IgD-negative memory B cell (primary cell): ENCODE data around the gene ACAD8. TPM values are rescaled to one million over a fixed set of nuclear protein-coding genes. Genes with fewer than 3 reads are reported as not detected.
A peak's percentile ranks its signal among the peaks of the same experiment; 100 is the strongest.

Experiments used
- H3K27ac Mint-ChIP-seq, 3 donors: one replicate each; pipeline ENCODE4 v1.8.0; 2020 to 2022; ENCODE audit warnings: mild to moderate bottlenecking in 3 of 3, mixed read lengths in 3 of 3, moderate library complexity in 1 of 3
- H3K27me3 Mint-ChIP-seq: one replicate; pipeline ENCODE4 v1.8.0; 2021; ENCODE audit warnings: mixed read lengths
- H3K36me3 Mint-ChIP-seq: one replicate; pipeline ENCODE4 v1.8.0; 2020; ENCODE audit warnings: mild to moderate bottlenecking, mixed read lengths
- H3K4me1 Mint-ChIP-seq, 3 donors: one replicate each; pipeline ENCODE4 v1.8.0; 2020 to 2022; ENCODE audit warnings: mixed read lengths in 3 of 3, mild to moderate bottlenecking in 1 of 3
- H3K4me3 Mint-ChIP-seq, 4 donors: one replicate each; pipeline ENCODE4 v1.8.0; 2020 to 2022; ENCODE audit warnings: mild to moderate bottlenecking in 4 of 4, mixed read lengths in 4 of 4, moderate library complexity in 3 of 4
- H3K9me3 Mint-ChIP-seq, 3 donors: one replicate each; pipeline ENCODE4 v1.8.0; 2020 to 2021; ENCODE audit warnings: mixed read lengths in 3 of 3, mild to moderate bottlenecking in 1 of 3
- polyA plus RNA-seq: library from polyadenylated mRNA; unstranded; fragments of 300-500 nt; fragmentation: Illumina TruSeq; gene quantifications from one replicate; pipeline ENCODE4 v1.2.3, GENCODE V29; 2021

ACAD8 gene
- polyA plus RNA-seq: 14.2 TPM

GRCh38 chr11:134253188-134253993 is at the start of gene ACAD8, which contains the start of gene THYN1:
ACAD8 (plus strand) TSS chr11:134253568; CDS start chr11:134253601, 33 bp downstream.
THYN1 (minus strand) TSS chr11:134253352; CDS start chr11:134252882, 470 bp downstream.
- peak within 1 kb of the TSS; percentile 96 to 98 (median 97) for H3K4me3 Mint-ChIP-seq
- H3K27ac Mint-ChIP-seq: peak within 1 kb of the TSS; percentile 43 to 84 (median 71)
- H3K4me1 Mint-ChIP-seq: peaks cover 18 to 26% (median 21%) of the 10 kb centered on the region in 3 donors
- no peaks in the 10 kb centered on the region for H3K9me3 Mint-ChIP-seq
- no peaks in the 10 kb centered on the region for H3K27me3 Mint-ChIP-seq
- H3K36me3 Mint-ChIP-seq: peaks cover 3% of the 10 kb centered on the region

GRCh38 chr11:134205729-134206128 is 47.6 kb upstream of the ACAD8 start:
- Mint-ChIP-seq H3K27ac (no peak overlapping the region), H3K27me3 (no peaks in the 10 kb centered on the region)

GRCh38 chr11:134206185-134206584 is 47.2 kb upstream of the ACAD8 start:
- no peak overlapping the region for H3K4me3 Mint-ChIP-seq
- H3K27ac Mint-ChIP-seq: no peak overlapping the region
- H3K36me3 Mint-ChIP-seq: peaks cover 14% of the 10 kb centered on the region
- H3K4me1 Mint-ChIP-seq: no peaks in the 10 kb centered on the region
- H3K9me3 Mint-ChIP-seq: no peaks in the 10 kb centered on the region
- H3K27me3 Mint-ChIP-seq: no peaks in the 10 kb centered on the region

More at GRCh38 chr11:134205729-134206128, 47.6 kb upstream of the ACAD8 start:
- Mint-ChIP-seq H3K4me3 (no peak overlapping the region), H3K36me3 (peaks cover 14% of the 10 kb centered on the region), H3K9me3 (no peaks in the 10 kb centered on the region), H3K4me1 (no peaks in the 10 kb centered on the region)

GRCh38 chr11:134207538-134208239 is 45.7 kb upstream of the ACAD8 start:
- peaks cover 0 to 2% (median 0%) of the 10 kb centered on the region in 3 donors for H3K4me1 Mint-ChIP-seq
- no peaks in the 10 kb centered on the region for H3K27me3 Mint-ChIP-seq
- H3K36me3 Mint-ChIP-seq: peaks cover 10% of the 10 kb centered on the region
- peak overlapping the region in 1 of 3 donors; percentile 12 for H3K27ac Mint-ChIP-seq
- no peak overlapping the region for H3K4me3 Mint-ChIP-seq
- no peaks in the 10 kb centered on the region for H3K9me3 Mint-ChIP-seq

- Mint-ChIP-seq H3K4me3 (no peak overlapping the region), H3K4me1 (peaks cover 0 to 3% (median 2%) of the 10 kb centered on the region in 3 donors), H3K27me3 (no peaks in the 10 kb centered on the region), H3K9me3 (no peaks in the 10 kb centered on the region), H3K36me3 (peaks cover 5% of the 10 kb centered on the region), H3K27ac (no peak overlapping the region)
These were observed 37.5 kb upstream of the ACAD8 start for GRCh38 chr11:134215836-134216235.

- Mint-ChIP-seq H3K4me1 (peaks cover 0 to 3% (median 0%) of the 10 kb centered on the region in 3 donors), H3K27ac (no peak overlapping the region), H3K27me3 (no peaks in the 10 kb centered on the region), H3K4me3 (peak overlapping the region in 1 of 4 donors; percentile 20), H3K9me3 (no peaks in the 10 kb centered on the region), H3K36me3 (peaks cover 5% of the 10 kb centered on the region)
These were observed 36.6 kb upstream of the ACAD8 start for GRCh38 chr11:134216816-134217215.

GRCh38 chr11:134223121-134223520 is 30.2 kb upstream of the ACAD8 start:
- H3K9me3 Mint-ChIP-seq: no peaks in the 10 kb centered on the region
- peaks cover 3% of the 10 kb centered on the region for H3K36me3 Mint-ChIP-seq
- peaks cover 8% of the 10 kb centered on the region for H3K27me3 Mint-ChIP-seq
- H3K4me3 Mint-ChIP-seq: peak overlapping the region; percentile 92 to 99 (median 96)
- H3K4me1 Mint-ChIP-seq: peaks cover 19 to 30% (median 21%) of the 10 kb centered on the region in 3 donors
- peak overlapping the region; percentile 22 to 99 (median 42) for H3K27ac Mint-ChIP-seq

- H3K4me1 Mint-ChIP-seq: peaks cover 19 to 39% (median 27%) of the 10 kb centered on the region in 3 donors
- no peaks in the 10 kb centered on the region for H3K9me3 Mint-ChIP-seq
- peak within 1 kb of the TSS; percentile 98 to 99 (median 99) for H3K27ac Mint-ChIP-seq
- H3K4me3 Mint-ChIP-seq: peak within 1 kb of the TSS; percentile 92 to 99 (median 96)
- H3K36me3 Mint-ChIP-seq: peaks cover 3% of the 10 kb centered on the region
- H3K27me3 Mint-ChIP-seq: peaks cover 8% of the 10 kb centered on the region
These were observed 29.3 kb upstream of the ACAD8 start, which contains the start of the genes NCAPD3 and VPS26B for GRCh38 chr11:134223836-134224709. NCAPD3 (minus strand) TSS chr11:134223967; CDS start chr11:134223926, 41 bp downstream. VPS26B (plus strand) TSS chr11:134224671; CDS start chr11:134225123, 452 bp downstream.

GRCh38 chr11:134224710-134225664 is 28.4 kb upstream of the ACAD8 start:
- Mint-ChIP-seq H3K36me3 (peaks cover 3% of the 10 kb centered on the region), H3K4me3 (peak overlapping the region; percentile 92 to 99 (median 93)), H3K27ac (peak overlapping the region; percentile 49 to 98 (median 93)), H3K9me3 (no peaks in the 10 kb centered on the region), H3K4me1 (peaks cover 27 to 48% (median 35%) of the 10 kb centered on the region in 3 donors), H3K27me3 (peaks cover 16% of the 10 kb centered on the region)

GRCh38 chr11:134226806-134227325 is 26.5 kb upstream of the ACAD8 start:
- H3K36me3 Mint-ChIP-seq: peaks cover 3% of the 10 kb centered on the region
- H3K27ac Mint-ChIP-seq: peak overlapping the region in 1 of 3 donors; percentile 93
- peak overlapping the region in 3 of 4 donors; percentile 31 to 79 (median 34) for H3K4me3 Mint-ChIP-seq
- peaks cover 30% of the 10 kb centered on the region for H3K27me3 Mint-ChIP-seq
- H3K4me1 Mint-ChIP-seq: peaks cover 36 to 58% (median 42%) of the 10 kb centered on the region in 3 donors
- no peaks in the 10 kb centered on the region for H3K9me3 Mint-ChIP-seq

GRCh38 chr11:134228625-134229024 is 24.7 kb upstream of the ACAD8 start:
- Mint-ChIP-seq H3K36me3 (peaks cover 3% of the 10 kb centered on the region), H3K4me3 (peak overlapping the region in 3 of 4 donors; percentile 2 to 49 (median 13)), H3K9me3 (no peaks in the 10 kb centered on the region), H3K27me3 (peaks cover 32% of the 10 kb centered on the region), H3K27ac (peak overlapping the region in 1 of 3 donors; percentile 13), H3K4me1 (peaks cover 30 to 53% (median 31%) of the 10 kb centered on the region in 3 donors)

- H3K36me3 Mint-ChIP-seq: peaks cover 3% of the 10 kb centered on the region
- H3K4me3 Mint-ChIP-seq: peak overlapping the region in 2 of 4 donors; percentile 79 to 88
- H3K9me3 Mint-ChIP-seq: no peaks in the 10 kb centered on the region
- peaks cover 25 to 53% (median 30%) of the 10 kb centered on the region in 3 donors for H3K4me1 Mint-ChIP-seq
- H3K27me3 Mint-ChIP-seq: peaks cover 32% of the 10 kb centered on the region
- peak overlapping the region in 2 of 3 donors; percentile 65 to 84 for H3K27ac Mint-ChIP-seq
These were observed 24.1 kb upstream of the ACAD8 start for GRCh38 chr11:134229126-134229790.
